Breast epithelium (tissue), 4 donors: ENCODE results near the gene UBAC1. TPM values are rescaled to one million over a fixed set of nuclear protein-coding genes. Genes with fewer than 3 reads are reported as not detected.

Experiments
- DNase-seq, 2 donors: peaks; one replicate each; pipeline ENCODE4 v3.0.0-alpha.2; 2019; ENCODE audit warnings: low spot score in 2 of 2
- H3K27ac ChIP-seq, 2 donors: fragments of 200-600 bp; sonication (generic) in 1 of 2; one replicate each; pipeline ENCODE4 v1.5.1; 2016 to 2019; ENCODE audit warnings: mild to moderate bottlenecking in 1 of 2
- H3K27me3 ChIP-seq, 2 donors: fragments of 200-600 bp; sonication (generic) in 1 of 2; one replicate each; pipeline versions ENCODE4 v1.5.1 to v1.6.0; 2017 to 2019; ENCODE audit warnings: control low read depth in 1 of 2, mild to moderate bottlenecking in 1 of 2
- H3K36me3 ChIP-seq: fragments of 200-600 bp; one replicate; pipeline ENCODE4 v1.5.1; 2019
- H3K4me1 ChIP-seq, 2 donors: fragments of 200-600 bp; sonication (generic); one replicate each; pipeline ENCODE4 v1.5.1; 2016 to 2019; ENCODE audit warnings: control low read depth in 1 of 2
- H3K4me3 ChIP-seq, 3 donors: fragments of 200-600 bp; sonication (generic); 1 replicate in 2 of 3; 2 replicates in 1 of 3; pipeline ENCODE4 v1.5.1; 2016 to 2019; ENCODE audit warnings: mild to moderate bottlenecking in 3 of 3, moderate library complexity in 2 of 3
- H3K9me3 ChIP-seq, 2 donors: fragments of 200-600 bp; sonication (generic) in 1 of 2; one replicate each; pipeline ENCODE4 v1.5.1; 2016 to 2019; ENCODE audit warnings: control low read depth in 1 of 2
- POLR2A ChIP-seq: fragments of 450-650 bp; IDR thresholded peaks from one replicate; pipeline ENCODE4 v1.6.1; 2016; ENCODE audit warnings: antibody characterized with exemption, mild to moderate bottlenecking, moderate library complexity
- POLR2AphosphoS5 ChIP-seq, 3 donors: sonication (generic); formaldehyde crosslinking; IDR thresholded peaks; one replicate each; pipeline ENCODE4 v1.6.1; 2017; ENCODE audit warnings: antibody characterized with exemption in 3 of 3
- intact Hi-C: fragments of 100-400 bp; cut with DNase I; formaldehyde crosslinking; loops from one replicate; pipeline ENCODE4 v1.15.1; 2023; ENCODE audit warnings: low total_unique reads
- total RNA-seq, 3 donors: library from RNA; depleted of rRNA; stranded (reverse); fragments of >200 nt; gene quantifications; one replicate each; pipeline ENCODE4 v1.1.0, GENCODE V29; 2016
- TF ChIP-seq, protein P1 (sequence below), 3 donors: fragments of 450-650 bp; IDR thresholded peaks; one replicate each; pipeline ENCODE4 v1.5.1; 2016 to 2017; ENCODE audit warnings: antibody characterized with exemption in 3 of 3, mild to moderate bottlenecking in 3 of 3, moderate library complexity in 3 of 3

The UBAC1 gene
- total RNA-seq, 3 donors from 2014 or later, result 39.2 to 53.0 (median 45.6) TPM

DNA sequence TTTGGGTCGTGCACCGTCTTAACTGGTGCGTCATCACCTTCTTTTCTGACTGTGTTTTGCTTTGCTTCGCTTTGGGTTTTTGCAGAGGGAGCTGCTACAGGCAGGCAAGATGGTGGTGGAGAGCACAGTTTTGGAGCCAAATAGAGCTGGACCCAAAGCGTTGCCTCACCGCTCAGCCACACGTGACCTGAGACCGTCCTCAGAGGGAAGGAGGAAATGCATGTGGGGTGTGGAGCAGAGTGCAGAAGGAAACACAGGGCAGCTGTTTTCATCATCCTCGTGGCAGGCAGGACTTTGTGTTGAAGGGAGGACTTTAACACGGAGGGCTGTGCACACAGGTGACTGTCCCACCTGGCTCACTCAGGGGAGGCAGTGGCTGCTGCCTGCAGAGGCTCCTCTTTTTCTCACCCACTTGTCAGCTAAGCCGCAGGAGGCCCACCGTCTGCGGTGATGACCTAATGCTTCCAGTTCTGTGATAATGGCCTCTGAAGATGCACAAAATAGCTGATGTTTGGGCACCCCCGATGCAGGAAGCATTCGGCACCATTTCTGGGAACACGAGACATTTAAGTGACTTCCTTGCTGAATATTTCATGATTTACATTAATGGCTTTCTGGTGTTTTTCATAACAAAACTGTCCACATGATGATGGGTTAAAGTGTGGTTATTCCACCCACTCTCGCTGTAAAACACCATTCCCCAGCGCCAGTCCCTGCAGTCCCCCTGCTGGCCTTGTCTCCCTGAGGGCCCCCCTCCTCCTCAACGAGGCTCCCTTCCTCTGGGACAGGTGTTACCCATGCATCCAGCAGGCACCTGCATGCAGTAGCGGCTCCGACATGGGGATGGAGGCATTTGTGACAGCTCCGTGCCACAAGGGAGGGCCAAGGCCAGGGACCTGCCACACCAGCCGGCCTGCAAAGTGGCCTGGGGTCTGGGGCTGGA is 12.4 kb upstream of the UBAC1 start:
- no peak overlapping the region for H3K4me3 ChIP-seq

DNA sequence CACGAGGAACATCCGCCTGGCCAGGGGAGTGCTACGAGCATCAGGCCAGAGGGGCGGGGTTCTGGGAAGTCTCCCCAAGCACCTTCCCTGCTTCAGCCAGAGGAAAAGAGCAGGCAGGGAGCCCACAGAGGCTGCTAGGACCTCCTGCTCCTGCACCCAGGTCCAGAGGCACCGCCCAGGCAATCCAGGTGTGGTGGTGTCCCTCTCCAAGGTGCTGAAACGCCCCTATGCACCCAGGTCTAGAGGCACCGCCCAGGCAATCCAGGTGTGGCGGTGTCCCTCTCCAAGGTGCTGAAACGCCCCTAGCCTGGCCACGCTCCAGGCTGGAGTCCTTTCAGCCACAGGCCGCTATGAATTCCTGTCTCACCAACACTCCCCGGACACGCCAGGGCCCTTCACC is 10.7 kb upstream of the UBAC1 start:
- Histone ChIP-seq H3K27me3 (peaks cover 0 to 23% of the 10 kb centered on the region in 2 donors), H3K4me1 (no peaks in the 10 kb centered on the region), H3K9me3 (no peaks in the 10 kb centered on the region), H3K27ac (no peak overlapping the region), H3K4me3 (no peak overlapping the region), H3K36me3 (no peaks in the 10 kb centered on the region)
- intact Hi-C loops, result loop anchor here (5.0 kb wide), 1 partner anchor 150 kb away; no protein-coding TSS in a partner anchor
- TF ChIP-seq POLR2AphosphoS5 (IDR thresholded peaks at IDR 0.05) (peak in 1 of 3 donors; percentile 40), POLR2A (no peak)
- TF ChIP-seq, protein P1, sequence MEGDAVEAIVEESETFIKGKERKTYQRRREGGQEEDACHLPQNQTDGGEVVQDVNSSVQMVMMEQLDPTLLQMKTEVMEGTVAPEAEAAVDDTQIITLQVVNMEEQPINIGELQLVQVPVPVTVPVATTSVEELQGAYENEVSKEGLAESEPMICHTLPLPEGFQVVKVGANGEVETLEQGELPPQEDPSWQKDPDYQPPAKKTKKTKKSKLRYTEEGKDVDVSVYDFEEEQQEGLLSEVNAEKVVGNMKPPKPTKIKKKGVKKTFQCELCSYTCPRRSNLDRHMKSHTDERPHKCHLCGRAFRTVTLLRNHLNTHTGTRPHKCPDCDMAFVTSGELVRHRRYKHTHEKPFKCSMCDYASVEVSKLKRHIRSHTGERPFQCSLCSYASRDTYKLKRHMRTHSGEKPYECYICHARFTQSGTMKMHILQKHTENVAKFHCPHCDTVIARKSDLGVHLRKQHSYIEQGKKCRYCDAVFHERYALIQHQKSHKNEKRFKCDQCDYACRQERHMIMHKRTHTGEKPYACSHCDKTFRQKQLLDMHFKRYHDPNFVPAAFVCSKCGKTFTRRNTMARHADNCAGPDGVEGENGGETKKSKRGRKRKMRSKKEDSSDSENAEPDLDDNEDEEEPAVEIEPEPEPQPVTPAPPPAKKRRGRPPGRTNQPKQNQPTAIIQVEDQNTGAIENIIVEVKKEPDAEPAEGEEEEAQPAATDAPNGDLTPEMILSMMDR (IDR thresholded peaks at IDR 0.05), result no peak
- peak; percentile 56 to 79 for DNase-seq

More for the DNA sequence above, 12.4 kb upstream of the UBAC1 start:
- Histone ChIP-seq H3K9me3 (no peaks in the 10 kb centered on the region), H3K27me3 (peaks cover 0 to 30% of the 10 kb centered on the region in 2 donors), H3K27ac (no peak overlapping the region), H3K4me1 (no peaks in the 10 kb centered on the region), H3K36me3 (no peaks in the 10 kb centered on the region)
- TF ChIP-seq POLR2A, result no peak
- no peak for TF ChIP-seq POLR2AphosphoS5 (IDR thresholded peaks at IDR 0.05)
- TF ChIP-seq, protein P1 (IDR thresholded peaks at IDR 0.05), result no peak
- intact Hi-C loops, result loop anchor here (5.0 kb wide), 1 partner anchor 149 kb away; no protein-coding TSS in a partner anchor
- no peak for DNase-seq

DNA sequence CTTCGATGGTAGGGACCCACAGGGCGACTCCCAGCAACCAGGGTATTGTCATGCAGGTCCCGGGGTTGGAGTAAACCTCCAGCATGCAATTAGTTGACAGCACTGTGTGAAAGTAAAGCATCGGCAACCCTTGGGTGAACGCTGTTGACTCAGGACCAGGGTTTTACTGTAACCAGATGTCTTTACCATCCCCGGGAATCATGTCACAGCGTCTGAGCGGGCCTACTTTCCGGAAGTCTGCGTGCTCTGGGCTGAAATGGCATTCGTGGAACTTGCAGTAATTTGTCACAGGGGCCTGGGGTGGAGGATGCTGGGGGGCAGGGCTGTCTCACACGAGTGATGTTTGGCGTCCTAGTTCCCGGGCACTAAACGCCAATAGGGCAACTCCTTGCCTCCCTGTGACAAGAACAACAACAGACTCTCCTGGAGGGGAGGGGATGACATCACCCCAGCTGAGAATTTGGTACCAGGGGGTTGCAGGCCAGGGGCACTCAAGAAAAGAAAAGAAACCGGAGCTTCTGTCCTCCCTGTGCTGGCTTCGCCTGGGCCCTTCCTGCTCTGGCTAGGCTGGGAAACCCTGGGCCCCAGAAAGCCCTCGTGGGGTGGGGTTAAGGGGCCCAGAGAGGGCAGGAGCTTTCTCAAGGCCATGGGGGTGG is 10.1 kb upstream of the UBAC1 start:
- Histone ChIP-seq H3K9me3 (no peaks in the 10 kb centered on the region), H3K27ac (no peak overlapping the region), H3K4me1 (no peaks in the 10 kb centered on the region), H3K36me3 (no peaks in the 10 kb centered on the region), H3K4me3 (no peak overlapping the region), H3K27me3 (peaks cover 0 to 17% of the 10 kb centered on the region in 2 donors)
- DNase-seq, result no peak
- intact Hi-C loops, result loop anchor here (5.0 kb wide), 1 partner anchor 151 kb away; no protein-coding TSS in a partner anchor
- TF ChIP-seq POLR2AphosphoS5 (IDR thresholded peaks at IDR 0.05) (no peak), POLR2A (no peak)
- TF ChIP-seq, protein P1 (IDR thresholded peaks at IDR 0.05), result no peak

DNA sequence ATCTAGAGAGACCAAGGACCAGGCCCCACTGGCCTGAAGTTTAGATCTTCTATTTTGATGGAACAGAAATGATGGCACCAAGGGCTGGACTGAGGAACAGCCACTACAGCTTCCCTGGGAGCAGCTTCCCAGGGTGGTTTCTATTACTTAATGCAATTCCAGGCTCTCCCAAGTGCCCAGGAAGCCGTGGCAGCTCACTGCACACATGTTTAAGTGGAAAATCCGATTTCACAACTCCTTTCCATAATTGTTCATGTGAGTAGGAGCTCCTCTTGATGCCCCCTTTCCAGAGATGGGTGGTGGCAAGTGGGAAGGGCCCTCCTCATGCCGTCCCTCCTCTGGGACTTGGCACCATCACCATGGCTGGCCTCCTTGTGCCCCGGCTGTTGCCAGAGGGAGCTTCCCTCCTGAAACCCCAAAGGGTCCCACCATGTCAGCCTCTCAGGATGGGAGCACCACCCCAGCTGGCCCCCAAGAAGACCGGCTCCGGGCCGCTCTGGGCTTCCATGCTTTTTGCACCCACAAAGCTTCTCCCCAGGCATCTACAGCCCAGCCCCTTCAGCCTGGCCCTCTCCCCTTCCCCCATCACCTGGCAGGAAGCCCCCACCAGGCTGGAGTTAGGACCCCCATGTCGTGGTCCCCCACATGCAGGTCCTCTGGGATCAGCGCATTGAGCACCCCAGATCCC is 9.1 kb upstream of the UBAC1 start:
- no peak for DNase-seq
- no peak overlapping the region for H3K27ac ChIP-seq
- intact Hi-C loops, result loop anchor here (5.0 kb wide), 1 partner anchor 152 kb away; no protein-coding TSS in a partner anchor

More for the DNA sequence above, 9.1 kb upstream of the UBAC1 start:
- Histone ChIP-seq H3K4me3 (no peak overlapping the region), H3K36me3 (no peaks in the 10 kb centered on the region), H3K9me3 (no peaks in the 10 kb centered on the region), H3K4me1 (no peaks in the 10 kb centered on the region), H3K27me3 (peaks cover 0 to 11% of the 10 kb centered on the region in 2 donors)
- no peak for TF ChIP-seq POLR2AphosphoS5 (IDR thresholded peaks at IDR 0.05)
- no peak for TF ChIP-seq POLR2A
- TF ChIP-seq, protein P1 (IDR thresholded peaks at IDR 0.05), result no peak
